Hindlimb muscle (tissue), 1 donor: ENCODE data around the gene CEP164. TPM values are rescaled to one million over a fixed set of nuclear protein-coding genes. Genes with fewer than 3 reads are reported as not detected.
"Not testable (repeated sequence)": the region's sequence is repeated elsewhere in the genome, so short reads cannot be mapped to it uniquely, and the experiment has no call there.

Experiments used
- DNase-seq: peaks from one replicate; pipeline ENCODE4 v3.0.0-alpha.2; 2013
- polyA plus RNA-seq: library from polyadenylated mRNA; unstranded; fragments of 120-200 nt; gene quantifications from one replicate; pipeline ENCODE4 v1.2.1, GENCODE V29; 2013; ENCODE audit not compliant: insufficient read length

Gene CEP164
- polyA plus RNA-seq, 1 donor = 13.2 TPM

DNA sequence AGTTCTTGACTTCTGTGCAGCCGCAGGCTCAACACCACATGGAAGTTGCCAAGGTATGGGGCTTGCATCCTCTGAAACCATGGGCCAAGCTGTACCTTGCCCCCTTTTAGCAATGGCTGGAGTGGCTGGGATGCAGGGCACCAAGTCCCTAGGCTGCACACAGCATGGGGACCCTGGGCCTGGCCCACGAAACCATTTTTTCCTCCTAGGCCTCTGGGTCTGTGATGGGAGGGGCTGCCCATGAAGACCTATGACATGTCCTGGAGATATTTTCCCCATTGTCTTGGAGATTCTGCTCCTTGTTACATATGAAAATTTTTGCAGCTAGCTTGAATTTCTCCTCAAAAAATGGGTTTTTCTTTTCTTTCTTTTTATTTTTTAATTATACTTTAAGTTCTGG, 71.0 kb downstream of the CEP164 start:
- DNase-seq = not testable (repeated sequence)

DNA sequence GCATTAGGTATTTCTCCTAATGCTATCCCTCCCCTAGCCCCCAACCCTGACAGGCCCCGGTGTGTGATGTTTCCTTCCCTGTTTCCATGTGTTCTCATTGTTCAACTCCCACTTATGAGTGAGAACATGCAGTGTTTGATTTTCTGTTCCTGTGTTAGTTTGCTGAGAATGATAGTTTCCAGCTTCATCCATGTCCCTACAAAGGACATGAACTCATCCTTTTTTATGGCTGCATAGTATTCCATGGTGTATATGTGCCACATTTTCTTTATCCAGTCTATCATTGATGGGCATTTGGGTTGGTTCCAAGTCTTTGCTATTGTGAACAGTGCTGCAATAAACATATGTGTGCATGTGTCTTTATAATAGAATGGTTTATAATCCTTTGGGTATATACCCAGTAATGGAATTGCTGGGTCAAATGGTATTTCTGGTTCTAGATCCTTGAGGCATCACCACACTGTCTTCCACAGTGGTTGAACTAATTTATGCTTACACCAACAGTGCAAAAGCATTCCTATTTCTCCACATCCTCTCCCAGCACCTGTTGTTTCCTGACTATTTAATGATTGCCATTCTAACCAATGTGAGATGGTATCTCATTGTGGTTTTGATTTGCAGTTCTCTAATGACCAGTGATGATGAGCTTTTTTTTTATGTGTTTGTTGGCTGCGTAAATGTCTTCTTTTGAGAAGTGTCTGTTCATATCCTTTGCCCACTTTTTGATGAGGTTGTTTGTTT, 71.6 kb downstream of the CEP164 start:
- not testable (repeated sequence) for DNase-seq

DNA sequence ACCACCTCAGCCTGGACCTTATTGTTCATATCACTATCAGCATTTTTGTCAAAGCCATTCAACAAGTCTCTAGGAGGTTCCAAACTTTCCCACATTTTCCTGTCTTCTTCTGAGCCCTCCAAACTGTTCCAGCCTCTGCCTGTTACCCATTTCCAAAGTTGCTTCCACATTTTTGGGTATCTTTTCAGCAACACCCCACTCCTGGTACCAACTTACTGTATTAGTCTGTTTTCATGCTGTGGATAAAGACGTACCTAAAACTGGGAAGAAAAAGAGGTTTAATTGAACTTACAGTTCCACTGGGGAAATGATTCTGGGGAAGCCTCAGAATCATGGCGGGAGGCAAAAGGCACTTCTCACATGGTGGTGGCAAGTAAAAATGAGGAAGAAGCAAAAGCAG, 78.2 kb downstream of the CEP164 start:
- not testable (repeated sequence) for DNase-seq

DNA sequence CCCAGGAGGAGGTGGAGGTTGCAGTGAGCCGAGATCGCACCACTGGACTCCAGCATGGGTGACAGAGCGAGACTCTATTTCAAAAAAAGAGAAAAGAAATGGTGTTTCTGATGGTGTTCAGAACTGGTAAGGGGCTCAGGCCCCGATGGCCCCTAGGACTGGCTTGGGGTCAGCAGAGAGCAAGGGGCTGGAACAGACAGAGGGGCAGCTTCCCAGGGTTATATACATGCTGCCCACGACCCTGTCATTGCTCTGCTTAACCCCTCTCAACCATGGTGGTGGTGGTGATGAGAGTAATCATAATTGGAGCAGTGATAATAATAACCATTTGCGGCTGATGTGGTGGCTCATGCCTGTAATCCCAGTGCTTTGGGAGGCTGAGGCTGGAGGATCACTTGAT, 79.4 kb downstream of the CEP164 start:
- DNase-seq = no peak

DNA sequence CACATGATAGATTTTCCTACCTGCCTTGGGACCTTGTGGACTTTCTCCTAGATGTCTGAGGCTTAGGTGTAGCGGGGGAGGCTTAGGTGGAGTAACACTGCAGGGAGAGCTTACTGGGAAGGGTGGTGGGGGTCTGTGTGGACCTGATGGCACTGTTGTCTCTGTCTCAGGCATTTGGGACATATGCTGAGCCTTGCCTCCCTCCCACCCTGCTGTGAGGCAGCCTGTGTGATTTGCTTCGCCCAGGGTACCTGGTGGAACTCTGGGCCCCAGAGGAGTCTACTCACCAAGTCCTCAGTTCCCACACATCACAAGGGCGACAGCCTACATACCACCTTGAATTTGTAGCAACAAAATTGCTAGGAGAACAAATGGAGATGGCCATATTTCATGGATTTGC, 80.7 kb downstream of the CEP164 start:
- no peak for DNase-seq

DNA sequence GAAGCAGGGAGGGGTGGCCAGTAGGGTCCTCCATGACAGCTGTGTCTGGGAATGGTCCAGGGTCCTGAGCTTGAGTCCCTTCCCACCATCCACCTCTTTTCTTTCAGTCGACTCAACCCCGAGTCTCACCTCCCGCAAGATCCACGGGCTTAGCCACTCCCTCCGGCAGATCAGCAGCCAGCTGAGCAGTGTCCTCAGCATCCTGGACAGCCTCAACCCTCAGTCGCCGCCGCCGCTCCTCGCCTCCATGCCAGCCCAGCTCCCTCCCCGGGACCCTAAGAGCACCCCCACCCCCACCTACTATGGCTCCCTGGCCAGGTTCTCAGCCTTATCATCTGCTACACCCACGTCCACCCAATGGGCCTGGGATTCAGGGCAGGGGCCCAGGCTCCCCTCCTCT, 81.9 kb downstream of the CEP164 start:
- no peak for DNase-seq

DNA sequence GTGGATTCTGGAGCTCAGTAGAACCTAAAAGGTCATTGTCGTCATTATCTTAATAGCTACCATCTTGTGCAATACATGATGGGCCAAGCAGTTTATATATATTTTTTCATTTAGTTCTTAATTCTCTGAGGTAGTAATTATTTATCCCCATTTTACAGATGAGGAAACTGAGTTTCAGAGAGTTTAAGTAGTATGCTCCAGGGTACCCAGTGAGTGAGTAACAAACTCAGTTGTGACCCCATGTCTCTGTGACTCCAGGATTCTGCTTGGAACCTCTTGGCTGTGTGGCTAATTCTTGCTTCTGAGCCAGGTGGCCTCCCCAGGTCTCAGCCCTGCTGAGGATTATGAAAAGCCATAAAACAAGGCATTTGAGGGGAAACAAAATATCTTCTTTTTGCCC, 82.6 kb downstream of the CEP164 start:
- DNase-seq = no peak

DNA sequence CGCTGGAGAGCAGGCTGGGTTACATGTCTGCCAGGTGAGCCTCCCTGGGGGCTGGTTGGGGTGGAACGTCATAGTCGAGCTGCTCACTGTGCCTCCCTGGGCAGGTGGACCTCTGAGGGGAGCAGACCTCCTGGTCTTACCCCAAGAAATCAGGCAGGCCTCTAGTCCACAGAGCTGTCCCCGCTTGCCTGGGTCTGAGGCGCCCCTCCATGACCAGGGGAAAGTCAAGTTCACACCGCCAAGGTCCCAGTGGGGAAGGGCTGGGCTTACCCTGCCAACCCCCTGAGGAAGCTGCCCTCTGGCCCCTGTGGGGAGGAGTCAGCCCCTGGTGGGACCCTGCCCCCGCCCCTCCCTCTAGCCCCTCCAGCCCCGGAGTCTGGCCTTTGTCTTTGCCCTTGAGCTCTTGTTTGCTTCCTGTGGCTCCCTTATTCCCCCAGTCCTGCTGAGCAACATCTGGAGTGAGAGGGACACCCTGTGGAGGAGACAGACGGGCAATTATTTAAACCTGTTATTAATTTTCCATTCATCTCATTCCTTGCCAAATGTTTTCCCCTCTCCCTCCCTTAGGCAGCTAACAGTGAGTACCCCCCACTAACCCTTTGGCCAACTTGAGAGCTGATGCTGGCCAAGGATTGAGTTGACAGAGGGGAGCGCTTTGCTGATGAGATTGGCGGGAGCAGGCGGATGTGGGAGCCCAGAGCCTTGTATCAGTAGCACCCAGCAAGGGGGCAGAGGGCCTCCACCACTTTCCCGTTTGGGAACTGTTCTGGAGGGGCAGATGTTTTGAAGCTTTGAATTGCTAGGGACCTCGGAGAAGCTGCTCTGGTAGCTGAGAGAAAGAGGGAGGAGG, 83.4 kb downstream of the CEP164 start:
- no peak for DNase-seq

DNA sequence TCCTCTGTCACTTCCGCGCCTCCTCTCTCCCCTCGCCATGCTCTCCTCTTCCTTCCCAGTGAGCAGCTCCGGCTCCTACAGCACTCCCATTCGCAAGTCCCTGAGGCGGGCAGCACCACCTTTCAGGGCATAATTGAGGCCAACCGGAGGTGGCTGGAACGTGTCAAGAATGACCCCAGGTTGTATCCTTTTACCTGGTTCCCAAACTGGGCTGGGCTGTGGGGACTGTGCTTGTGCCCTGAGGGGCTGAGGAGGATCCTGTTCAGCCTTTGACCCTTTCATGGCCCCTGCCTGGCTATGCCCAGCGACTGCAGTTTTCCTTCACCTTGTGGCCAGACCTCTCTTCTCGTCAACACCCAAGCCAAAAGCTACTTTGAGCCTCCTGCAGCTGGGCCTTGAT, 84.1 kb downstream of the CEP164 start:
- no peak for DNase-seq

DNA sequence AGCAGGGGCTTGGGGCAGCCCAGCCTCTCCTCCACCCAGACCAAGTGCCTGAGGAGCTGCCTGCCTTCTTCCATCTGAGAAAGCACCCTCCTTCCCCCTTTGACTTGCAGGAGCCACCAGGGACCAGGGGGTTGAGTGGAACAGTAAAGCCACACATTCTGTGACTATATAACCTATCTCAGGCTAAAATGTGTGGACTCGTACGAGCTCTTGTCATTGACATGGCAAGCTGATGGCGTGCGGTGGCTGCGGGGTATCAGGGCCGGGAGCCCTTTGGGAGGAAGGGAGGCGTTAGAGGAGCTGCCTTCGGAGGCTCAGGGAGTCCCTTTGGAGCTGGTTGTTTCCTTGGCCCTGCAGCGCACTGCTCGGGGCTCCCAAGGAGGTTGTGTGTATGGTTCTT, 84.5 kb downstream of the CEP164 start:
- no peak for DNase-seq

DNA sequence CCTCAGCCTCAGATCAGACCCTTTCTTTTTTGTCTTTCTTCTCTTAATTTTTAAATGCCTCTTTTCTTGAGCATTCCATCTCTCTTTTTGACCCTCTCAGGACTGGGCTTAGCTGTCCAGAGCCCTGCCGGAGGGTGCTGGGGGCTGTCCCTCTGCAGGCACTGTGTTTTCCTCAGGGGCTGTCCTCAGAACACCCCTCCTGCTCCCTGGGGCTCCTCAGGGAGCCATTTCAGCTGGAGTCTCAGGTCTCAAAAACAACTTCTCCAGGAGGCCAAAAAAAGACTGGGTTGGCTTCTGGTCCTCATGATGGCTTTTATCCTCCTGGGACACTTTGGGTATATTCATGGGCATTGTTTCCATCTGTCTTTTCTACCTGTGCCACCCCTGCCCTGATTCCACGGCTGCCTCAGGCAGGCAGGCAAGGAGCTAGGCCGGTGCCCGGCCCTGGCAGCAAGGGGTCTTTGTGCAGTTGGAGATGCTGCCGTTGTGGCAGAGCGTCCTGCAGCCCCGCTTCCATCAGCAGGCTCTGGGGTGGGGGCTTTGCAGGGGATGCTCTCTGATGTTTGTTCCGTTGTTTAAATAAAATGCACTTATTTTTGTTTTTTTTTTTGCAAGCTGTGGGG, 85.1 kb downstream of the CEP164 start:
- DNase-seq = no peak

DNA sequence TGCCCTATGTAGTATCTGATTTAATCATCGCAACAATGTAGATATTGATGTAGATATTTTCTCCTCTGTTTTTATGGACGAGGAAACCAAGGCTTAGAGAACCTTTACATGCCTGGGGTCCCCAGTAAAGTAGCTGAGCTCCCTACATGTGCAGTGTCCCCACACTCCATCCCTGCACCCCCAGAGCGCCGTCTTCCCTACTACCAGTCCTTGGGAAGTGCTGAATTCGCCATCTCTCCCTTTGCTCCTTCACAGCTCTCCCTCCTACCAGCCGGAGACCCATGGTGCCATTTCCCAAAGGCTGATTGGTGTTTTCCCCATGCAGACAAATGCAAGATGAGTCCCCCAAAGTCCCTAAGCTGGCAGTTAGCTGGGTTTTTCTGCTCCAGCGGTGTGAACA, 86.0 kb downstream of the CEP164 start:
- no peak for DNase-seq

DNA sequence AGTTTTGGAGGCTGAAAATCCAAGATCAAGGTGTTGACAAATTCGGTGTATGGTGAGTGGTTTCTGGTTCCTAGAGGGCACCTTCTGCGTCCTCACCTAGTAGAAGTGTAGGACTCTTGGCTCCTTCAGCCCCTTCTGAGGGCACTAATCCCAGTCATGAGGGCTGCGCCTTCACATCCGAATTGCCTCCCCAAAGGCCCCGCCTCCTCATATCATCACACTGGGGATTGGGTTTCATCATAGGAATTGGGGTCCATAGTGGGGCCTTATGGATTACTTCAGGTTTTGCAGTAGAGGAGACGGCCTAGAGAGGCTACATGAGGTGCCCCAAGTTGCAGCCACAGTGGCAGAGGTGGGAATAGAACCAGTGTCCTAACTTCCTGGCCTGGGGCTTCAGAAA, 87.1 kb downstream of the CEP164 start:
- DNase-seq = no peak

DNA sequence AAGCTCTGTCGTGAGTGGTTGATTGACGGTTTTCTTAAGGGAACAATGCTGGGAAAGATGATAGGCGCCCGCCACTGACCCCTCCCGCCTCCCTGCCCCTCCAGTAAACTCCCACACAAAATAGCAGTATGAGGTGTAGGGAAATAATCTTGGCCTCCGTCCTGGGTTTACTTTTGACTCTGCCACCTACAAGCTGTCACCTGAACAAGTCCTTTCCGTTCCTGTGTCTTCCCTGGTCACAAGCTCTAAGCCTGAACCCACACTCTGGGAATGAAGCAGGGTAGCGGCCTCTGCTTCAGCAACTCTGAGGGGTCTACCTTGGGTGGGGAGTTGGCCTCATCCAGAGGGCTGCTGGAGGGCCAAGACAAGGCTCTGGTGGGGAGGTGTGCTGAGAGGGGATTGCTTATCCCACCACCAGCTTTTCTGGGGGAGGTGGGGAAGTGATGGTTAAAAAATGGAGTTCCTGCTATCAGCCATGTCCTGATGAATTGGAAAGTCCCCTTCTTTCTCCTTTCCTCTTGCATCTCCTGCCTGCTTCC, 87.8 kb downstream of the CEP164 start:
- DNase-seq = no peak

DNA sequence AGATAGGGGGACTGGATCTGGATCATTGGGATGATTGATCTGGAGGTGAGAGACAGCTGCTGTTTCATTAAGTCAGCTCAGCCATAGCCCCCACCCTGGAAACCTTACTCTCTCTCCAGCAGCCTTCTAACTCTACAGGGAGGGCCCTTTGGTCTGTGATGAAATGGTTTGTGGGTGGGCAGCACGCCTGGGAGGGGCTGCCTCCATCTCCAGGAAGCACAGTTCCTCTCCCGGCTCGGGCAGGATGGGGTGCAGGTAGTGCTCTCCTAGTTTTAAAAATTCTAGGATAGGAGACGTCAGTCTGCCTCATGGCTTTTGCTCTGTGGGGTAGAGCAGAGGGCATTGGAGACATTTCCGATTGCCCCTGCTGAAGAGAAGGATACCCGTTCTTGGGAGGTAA, 89.7 kb downstream of the CEP164 start:
- no peak for DNase-seq

DNA sequence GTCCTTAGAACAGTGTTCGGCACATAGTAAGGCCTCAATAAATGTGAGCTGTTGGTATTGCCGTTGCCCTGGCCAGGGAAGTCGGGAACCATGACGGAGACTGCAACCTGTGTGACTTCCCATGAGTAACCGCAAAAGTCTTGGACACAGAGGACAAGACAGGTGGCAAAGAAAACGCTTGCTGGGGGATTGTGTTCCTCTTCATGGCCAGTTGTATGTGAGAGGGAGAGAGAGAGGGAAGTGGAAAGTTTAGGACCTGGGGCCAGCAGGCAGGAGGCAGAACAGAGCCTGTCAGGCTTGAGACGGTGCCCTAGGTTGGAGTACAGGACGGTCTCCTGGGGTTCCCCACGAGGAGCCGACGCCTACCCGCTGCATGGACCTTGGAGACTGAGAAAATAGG, 90.2 kb downstream of the CEP164 start:
- no peak for DNase-seq

DNA sequence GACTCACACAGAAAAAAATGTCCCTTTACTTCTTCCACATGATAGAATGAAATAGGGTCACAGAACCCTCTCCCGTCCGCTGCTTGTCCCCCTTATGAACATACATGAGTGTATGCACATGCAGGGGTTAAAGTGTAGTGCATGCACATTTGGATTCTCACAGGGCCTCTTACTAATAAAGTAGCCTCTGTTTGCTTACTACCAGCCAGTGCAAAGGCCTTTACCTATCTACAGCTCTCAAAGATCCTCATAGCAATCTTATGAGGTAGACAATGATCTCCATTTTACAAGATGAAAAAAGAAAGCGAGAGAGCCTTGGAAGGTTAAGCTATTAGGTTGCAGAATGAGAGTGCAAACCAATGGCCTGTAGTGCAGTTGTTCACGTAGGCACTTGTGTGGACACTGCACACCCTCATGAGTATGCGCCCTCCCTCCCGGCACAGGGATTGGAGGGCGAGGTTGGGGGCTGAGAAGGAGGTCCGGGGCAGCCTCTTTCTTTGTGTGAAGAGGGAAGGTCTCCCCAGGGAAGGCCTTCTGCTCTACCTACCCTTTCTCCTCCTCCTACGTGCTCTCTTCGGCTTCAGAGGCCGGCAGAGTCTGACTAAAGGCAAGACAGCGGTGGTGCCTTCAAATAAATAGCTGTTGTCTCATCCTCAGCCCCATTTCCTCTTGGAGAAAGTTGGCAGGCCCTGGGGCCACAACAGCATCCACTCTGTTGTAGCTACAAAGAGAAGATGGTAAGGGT, 91.3 kb downstream of the CEP164 start:
- DNase-seq = no peak

DNA sequence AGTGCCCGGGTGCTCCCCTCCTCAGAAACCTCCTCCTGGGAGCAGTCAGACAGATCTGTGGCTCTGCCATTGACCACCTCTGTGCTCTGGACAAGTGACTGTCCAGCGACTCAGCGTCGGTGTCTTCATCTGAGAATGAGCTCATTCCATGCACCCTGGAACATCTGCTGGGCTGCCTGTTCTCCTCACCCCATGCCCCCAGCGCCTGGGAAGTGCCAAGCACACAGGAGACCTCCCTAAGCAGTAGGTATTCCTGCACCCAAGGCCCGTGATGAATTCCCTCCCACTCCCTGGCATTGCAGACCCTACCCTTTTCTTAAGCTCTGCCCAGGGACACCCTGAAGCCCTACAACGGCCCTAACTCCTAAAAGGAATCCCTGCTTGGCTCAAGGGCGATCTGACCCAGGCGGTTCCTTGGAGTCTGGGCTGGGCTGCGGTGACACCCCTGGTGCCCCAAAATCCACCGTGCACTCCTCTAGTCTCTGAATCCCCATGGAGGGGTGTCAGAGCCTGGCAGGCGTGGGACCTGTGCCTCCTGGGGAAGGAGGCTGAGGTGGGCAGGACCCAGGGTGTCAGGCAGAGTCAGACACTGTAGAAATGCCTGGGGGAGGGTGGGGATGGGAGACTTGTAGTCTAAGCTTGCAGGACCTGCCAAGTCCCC, 92.0 kb downstream of the CEP164 start:
- no peak for DNase-seq

DNA sequence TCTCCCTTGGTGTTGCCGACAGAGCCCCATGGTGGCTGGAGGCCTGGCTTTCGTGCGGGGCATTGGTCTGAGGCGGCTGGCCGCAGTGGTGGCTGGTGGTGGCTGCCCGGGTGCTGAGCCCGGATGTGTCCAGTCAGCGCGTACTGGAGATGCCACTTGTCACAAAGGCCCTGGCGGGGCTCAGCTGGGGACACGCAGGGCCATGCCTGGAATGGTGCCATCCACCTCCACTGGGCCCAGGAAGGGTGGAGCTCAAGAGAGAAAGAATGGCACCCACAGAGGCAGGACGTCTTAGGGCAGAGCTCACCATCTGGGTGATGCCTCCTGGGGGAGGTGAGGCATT, 92.5 kb downstream of the CEP164 start:
- DNase-seq = no peak

DNA sequence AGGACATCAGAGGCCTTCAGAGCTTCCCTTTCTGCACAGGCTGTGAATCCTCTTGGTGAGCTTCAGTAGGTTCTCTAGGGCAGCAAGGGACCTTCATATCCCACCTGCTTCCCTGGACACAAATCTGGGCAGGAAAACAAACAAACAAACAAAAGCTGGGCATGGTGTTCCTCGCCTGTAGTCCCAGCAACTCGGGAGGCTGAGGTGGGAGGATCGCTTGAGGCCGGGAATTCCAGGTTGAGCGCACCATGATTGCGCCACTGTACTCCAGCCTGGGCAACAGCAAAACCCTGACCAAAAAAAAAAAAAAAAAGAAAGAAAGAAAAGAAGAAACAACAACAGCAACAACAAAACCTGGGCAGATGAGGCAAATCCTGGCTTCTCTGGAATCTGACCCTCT, 92.9 kb downstream of the CEP164 start:
- no peak for DNase-seq

DNA sequence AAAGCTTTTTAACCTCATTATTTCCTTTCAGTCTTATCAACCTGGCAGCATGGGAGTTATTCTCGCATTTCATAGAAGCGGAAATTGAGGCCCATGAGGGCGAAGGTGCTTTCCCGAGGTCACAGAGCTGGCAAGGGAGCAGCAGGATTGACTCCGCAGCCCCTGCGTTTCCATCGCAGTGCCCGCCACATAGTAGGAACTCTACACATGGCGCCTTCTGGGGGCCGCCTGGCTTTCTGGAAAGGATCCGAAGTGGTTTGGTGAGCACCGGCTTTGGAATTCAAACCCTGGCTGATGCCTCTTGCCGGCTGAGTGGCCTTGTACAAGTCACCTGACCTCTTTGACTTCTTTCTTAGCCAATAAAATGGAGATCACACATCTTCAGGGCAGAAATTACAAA, 93.4 kb downstream of the CEP164 start:
- DNase-seq = no peak

DNA sequence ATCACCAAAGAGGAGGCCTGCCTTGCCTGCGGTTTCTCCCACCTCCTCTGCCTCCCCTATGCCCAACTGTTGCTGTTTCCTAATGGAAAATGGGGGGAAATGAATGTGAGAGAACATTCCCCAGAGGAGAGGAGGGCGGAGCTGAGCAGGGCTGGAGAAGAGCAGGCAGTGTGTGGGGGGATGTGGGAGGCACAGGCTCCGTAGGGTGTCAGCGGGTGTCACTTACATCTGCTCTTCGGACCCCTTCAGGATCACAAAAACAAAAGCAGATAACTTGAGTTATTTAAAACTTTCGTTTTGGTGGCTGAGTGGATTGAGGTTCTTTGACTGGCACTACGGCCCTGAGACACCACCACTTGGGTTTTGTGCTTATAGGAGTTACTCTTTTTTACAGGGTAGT, 93.8 kb downstream of the CEP164 start:
- DNase-seq = no peak
